Immature natural killer cell (primary cell): Measurements from ENCODE around the gene MUC4. TPM values are rescaled to one million over a fixed set of nuclear protein-coding genes. Genes with fewer than 3 reads are reported as not detected.
"Not testable (repeated sequence)": the region's sequence is repeated elsewhere in the genome, so short reads cannot be mapped to it uniquely, and the experiment has no call there.

Experiments
- DNase-seq, 3 donors: peaks; one replicate each; pipeline ENCODE4 v3.0.0; 2022; ENCODE audit warnings: mixed read lengths in 1 of 3
- H3K27ac Mint-ChIP-seq, 6 donors: one replicate each; pipeline ENCODE4 v1.8.0; 2020; ENCODE audit warnings: mixed read lengths in 6 of 6, mild to moderate bottlenecking in 5 of 6, inconsistent platforms in 4 of 6, moderate library complexity in 3 of 6
- H3K27me3 Mint-ChIP-seq, 3 donors: one replicate each; pipeline ENCODE4 v1.8.0; 2020 to 2021; ENCODE audit warnings: low read depth in 3 of 3, mild to moderate bottlenecking in 3 of 3, mixed read lengths in 3 of 3, moderate library complexity in 3 of 3, inconsistent platforms in 1 of 3
- H3K36me3 Mint-ChIP-seq, 3 donors: one replicate each; pipeline ENCODE4 v1.8.0; 2020; ENCODE audit warnings: mixed read lengths in 3 of 3, inconsistent platforms in 2 of 3, mild to moderate bottlenecking in 2 of 3
- H3K4me1 Mint-ChIP-seq, 2 donors: one replicate each; pipeline ENCODE4 v1.8.0; 2020; ENCODE audit warnings: inconsistent platforms in 2 of 2, mild to moderate bottlenecking in 2 of 2, mixed read lengths in 2 of 2, moderate library complexity in 1 of 2
- H3K4me3 Mint-ChIP-seq, 5 donors: one replicate each; pipeline ENCODE4 v1.8.0; 2020; ENCODE audit warnings: mild to moderate bottlenecking in 5 of 5, mixed read lengths in 5 of 5, inconsistent platforms in 3 of 5, moderate library complexity in 3 of 5
- H3K9me3 Mint-ChIP-seq, 6 donors: one replicate each; pipeline ENCODE4 v1.8.0; 2020; ENCODE audit warnings: mild to moderate bottlenecking in 6 of 6, mixed read lengths in 6 of 6, inconsistent platforms in 4 of 6, moderate library complexity in 3 of 6
- polyA plus RNA-seq, 3 donors: library from polyadenylated mRNA; unstranded; fragments of 300-500 nt; fragmentation: Illumina TruSeq; gene quantifications; one replicate each; pipeline ENCODE4 v1.2.3, GENCODE V29; 2021

The MUC4 gene
- polyA plus RNA-seq, 3 donors from 2014 or later = 0.06 TPM; not detected in 2

DNA sequence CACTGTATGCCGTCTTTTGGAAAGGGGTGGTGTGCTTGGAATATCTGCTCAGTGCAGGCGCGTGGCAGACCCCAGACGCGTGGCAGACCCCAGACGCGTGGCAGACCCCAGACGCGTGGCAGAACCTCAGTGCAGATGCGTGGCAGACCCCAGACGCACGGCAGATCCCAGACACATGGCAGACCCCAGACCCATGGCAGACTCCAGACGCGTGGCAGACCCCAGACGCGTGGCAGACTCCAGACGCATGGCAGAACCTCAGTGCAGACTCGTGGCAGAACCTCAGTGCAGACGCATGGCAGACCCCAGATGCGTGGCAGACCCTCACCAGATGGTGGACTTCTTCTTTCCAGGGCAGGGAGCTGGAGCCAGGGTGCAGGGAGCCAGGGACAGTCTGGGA lies 637 bp upstream of the MUC4 start:
- Mint-ChIP-seq H3K36me3 (no peaks in the 10 kb centered on the region), H3K9me3 (no peaks in the 10 kb centered on the region), H3K27me3 (peaks cover 0 to 8% (median 0%) of the 10 kb centered on the region in 3 donors), H3K4me3 (no peak overlapping the region), H3K4me1 (peaks cover 10 to 18% of the 10 kb centered on the region in 2 donors), H3K27ac (no peak overlapping the region)
- no peak for DNase-seq

DNA sequence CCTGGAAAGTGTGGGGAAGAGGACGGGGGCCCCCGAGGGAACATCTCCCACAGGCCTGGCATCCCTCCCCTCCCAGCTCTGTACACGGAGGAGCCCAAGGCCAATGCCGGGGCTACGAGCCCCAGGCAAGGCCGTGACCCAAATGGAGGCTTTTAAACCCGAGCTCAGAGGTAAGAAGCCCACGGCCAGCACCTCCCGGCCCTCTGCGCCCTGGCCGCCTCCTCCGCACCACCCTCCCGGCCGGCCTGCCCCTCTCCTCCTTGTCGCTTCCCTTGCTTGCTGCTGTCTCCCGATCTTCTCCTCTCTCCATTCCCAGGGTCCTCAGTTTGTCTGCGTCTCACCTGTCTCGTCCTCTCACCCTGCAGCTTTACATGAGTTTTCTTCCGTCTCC lies 1.3 kb downstream of the MUC4 start:
- Mint-ChIP-seq H3K4me1 (peaks cover 18% of the 10 kb centered on the region in 2 donors), H3K9me3 (no peaks in the 10 kb centered on the region), H3K27ac (peak overlapping the region in 1 of 6 donors; percentile 70), H3K36me3 (peaks cover 0 to 3% (median 0%) of the 10 kb centered on the region in 3 donors), H3K27me3 (peaks cover 0 to 7% (median 1%) of the 10 kb centered on the region in 3 donors), H3K4me3 (no peak overlapping the region)
- no peak for DNase-seq

DNA sequence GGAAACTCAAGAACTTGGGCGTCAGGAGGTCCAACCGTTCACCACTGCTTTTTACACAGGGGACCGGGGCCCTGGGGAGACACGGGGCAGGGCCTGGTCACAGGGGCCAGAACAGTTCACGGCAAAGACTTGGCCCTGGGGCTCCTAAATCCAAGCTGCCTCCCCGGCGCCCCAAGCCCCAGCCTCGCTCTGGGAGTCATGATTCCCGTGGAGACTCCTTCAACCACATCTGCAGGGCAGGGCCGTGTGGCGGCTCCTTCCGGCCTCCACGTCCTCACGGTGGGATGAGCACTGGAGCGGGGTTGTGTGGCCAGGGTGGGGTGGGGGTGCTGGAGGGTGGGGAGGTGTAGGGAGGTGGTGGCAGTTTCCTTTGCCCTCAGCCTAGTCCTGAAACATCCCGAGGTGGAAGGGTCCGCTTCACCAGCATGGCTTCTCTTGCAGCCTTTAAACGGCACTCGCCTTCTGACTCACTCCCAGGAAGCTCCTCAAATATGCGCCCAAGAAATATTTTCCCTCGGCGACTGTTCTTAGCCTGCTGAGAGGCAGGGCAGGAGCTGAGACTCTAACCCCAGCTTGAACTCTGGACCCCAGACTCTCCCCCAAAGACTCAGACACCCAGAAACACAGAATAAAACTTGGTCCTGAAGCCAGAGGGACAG lies 1.8 kb downstream of the MUC4 start:
- H3K4me3 Mint-ChIP-seq = no peak overlapping the region
- H3K9me3 Mint-ChIP-seq = no peaks in the 10 kb centered on the region
- peaks cover 21 to 23% of the 10 kb centered on the region in 2 donors for H3K4me1 Mint-ChIP-seq
- DNase-seq = no peak
- H3K27ac Mint-ChIP-seq = no peak overlapping the region
- H3K27me3 Mint-ChIP-seq = peaks cover 0 to 7% (median 1%) of the 10 kb centered on the region in 3 donors
- H3K36me3 Mint-ChIP-seq = peaks cover 0 to 3% (median 0%) of the 10 kb centered on the region in 3 donors

DNA sequence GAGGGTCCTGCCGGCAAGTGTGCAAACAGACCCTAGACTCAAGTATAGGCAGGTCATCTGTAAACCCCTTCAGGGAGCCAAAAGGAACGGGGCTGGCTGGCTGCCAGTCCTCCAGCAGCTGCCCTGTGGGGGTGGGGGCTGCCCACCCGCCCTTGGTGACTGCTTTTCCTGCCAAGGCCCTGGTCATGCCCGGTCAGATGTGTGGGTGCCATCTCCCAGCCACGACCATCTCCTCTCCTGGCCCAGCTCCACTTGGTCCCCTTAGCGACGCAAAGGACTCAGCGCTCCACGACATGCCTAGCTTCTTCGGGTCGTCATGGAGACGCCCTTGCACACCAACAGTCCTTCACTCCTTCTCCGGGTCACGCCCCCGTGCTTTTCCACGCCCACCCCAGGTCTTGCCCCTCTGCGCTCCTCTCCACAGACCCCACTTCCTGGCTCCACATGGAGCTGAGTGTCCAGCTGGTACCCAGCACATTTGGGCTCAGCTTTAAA lies 2.4 kb downstream of the MUC4 start:
- H3K27me3 Mint-ChIP-seq = peaks cover 0 to 7% (median 1%) of the 10 kb centered on the region in 3 donors
- peaks cover 0 to 3% (median 0%) of the 10 kb centered on the region in 3 donors for H3K36me3 Mint-ChIP-seq
- no peaks in the 10 kb centered on the region for H3K9me3 Mint-ChIP-seq
- no peak overlapping the region for H3K4me3 Mint-ChIP-seq
- no peak for DNase-seq
- no peak overlapping the region for H3K27ac Mint-ChIP-seq
- peaks cover 25 to 29% of the 10 kb centered on the region in 2 donors for H3K4me1 Mint-ChIP-seq

DNA sequence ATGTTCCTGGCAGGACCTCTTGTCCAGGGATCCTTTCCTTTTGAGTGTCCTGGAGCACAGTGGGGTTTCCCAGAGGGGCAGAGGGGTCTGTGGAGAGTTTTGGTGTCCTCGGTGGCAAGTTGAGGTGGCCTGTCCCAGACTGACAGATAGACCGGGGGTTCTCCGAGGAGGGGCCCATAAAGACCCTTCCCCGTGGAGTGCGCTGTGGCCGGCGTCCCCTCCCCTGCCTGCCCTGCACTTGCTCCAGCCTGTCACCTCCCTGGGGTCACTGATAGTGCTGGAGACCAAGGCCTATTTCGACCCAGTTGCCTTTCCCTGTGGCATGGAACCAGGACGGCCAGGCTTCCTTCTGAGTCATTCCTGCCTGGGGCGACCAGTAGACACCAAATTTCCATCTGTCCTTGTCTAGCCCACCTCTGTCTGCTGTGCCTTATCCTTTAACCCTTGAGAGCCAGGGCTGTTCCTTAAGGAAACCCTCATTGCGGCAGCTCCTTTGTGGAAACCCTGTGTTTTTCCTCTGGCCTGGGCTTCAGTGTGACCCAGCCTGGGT lies 2.9 kb downstream of the MUC4 start:
- H3K4me3 Mint-ChIP-seq = no peak overlapping the region
- no peak for DNase-seq
- no peak overlapping the region for H3K27ac Mint-ChIP-seq
- H3K27me3 Mint-ChIP-seq = peaks cover 1 to 7% (median 1%) of the 10 kb centered on the region in 3 donors
- H3K36me3 Mint-ChIP-seq = peaks cover 0 to 3% (median 0%) of the 10 kb centered on the region in 3 donors
- peaks cover 30 to 34% of the 10 kb centered on the region in 2 donors for H3K4me1 Mint-ChIP-seq
- H3K9me3 Mint-ChIP-seq = no peaks in the 10 kb centered on the region

DNA sequence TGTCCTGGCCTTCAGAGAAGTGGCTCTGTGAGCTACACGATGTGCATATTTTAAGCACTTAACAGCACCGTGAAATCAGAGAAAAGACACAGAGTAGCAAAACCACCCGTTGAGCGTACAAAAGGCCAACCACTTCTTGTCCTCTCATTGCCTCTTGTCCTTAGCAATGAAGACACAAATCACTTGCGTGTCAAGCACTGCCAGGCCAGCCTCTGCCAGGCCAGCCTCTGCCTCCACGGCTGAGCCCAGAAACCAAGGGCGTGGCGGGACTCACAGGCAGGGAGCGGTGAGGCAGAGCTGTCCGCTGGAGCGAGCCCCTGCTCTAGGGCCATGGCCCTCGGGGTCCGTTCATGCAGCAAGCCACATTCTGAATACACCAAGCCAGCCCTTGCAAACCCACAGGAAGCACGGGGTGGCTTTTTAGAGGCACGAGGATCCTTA lies 4.0 kb downstream of the MUC4 start:
- H3K4me1 Mint-ChIP-seq = peaks cover 41 to 46% of the 10 kb centered on the region in 2 donors
- DNase-seq = no peak
- no peak overlapping the region for H3K4me3 Mint-ChIP-seq
- no peak overlapping the region for H3K27ac Mint-ChIP-seq
- H3K36me3 Mint-ChIP-seq = peaks cover 0 to 3% (median 0%) of the 10 kb centered on the region in 3 donors
- H3K9me3 Mint-ChIP-seq = no peaks in the 10 kb centered on the region
- peaks cover 1 to 9% (median 7%) of the 10 kb centered on the region in 3 donors for H3K27me3 Mint-ChIP-seq

DNA sequence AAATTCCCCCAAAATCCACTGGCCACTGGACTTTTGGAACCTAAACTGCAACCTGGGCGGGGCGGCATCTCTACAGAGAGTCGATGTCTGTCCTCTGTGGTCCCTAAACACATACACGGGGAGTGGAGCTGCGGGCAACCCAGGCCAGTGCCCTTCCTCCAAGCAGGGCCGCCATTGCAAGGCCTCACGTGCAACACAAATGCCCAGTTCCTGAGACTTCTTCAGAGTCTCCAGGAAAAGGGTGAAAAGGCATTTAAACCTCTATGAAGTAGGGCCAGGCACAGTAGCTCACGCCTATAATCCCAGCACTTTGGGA lies 4.9 kb downstream of the MUC4 start:
- Mint-ChIP-seq H3K4me1 (peaks cover 50 to 54% of the 10 kb centered on the region in 2 donors), H3K9me3 (no peaks in the 10 kb centered on the region), H3K27ac (peak overlapping the region in 1 of 6 donors; percentile 90), H3K36me3 (peaks cover 0 to 3% (median 0%) of the 10 kb centered on the region in 3 donors), H3K27me3 (peaks cover 4 to 16% (median 5%) of the 10 kb centered on the region in 3 donors), H3K4me3 (no peak overlapping the region)
- DNase-seq = no peak

DNA sequence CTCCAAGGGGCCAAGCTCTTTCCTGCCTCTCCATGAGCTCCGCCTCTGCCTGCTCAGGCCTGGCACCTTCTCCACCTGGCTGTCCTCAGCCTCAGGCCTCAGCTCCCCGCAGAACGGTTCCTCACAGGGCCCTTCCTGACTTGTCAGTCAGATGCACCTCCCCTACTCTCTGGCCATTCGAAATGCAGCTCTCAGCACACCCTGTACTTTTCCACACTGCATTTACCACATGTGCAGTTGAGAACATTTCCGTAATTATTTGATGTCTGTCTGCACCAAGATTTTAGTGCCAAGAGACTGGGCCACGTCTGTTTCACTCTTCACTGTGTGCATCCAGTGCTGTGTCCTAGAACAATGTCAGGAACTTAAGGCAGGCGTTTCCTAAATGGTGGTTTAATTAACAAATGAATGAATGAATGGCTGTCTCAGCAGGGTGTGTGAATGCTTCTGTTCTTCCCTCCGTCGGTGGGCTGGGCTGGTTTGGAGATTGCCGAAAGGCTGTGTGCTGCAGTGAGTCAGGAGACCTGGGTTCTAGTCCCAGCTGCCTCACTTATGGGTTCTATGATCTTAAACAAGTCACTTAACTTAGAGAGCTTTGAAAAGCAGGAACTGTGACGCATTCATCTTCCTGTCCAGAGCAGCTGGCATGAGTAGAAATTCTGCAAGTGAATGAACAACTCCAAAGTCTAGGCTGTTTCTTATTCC lies 5.4 kb downstream of the MUC4 start:
- Mint-ChIP-seq H3K4me3 (peak overlapping the region in 4 of 5 donors; percentile 0 to 71 (median 56)), H3K27me3 (peaks cover 4 to 16% (median 5%) of the 10 kb centered on the region in 3 donors), H3K27ac (peak overlapping the region in 5 of 6 donors; percentile 65 to 90 (median 84)), H3K36me3 (peaks cover 0 to 3% (median 0%) of the 10 kb centered on the region in 3 donors), H3K4me1 (peaks cover 55 to 59% of the 10 kb centered on the region in 2 donors), H3K9me3 (no peaks in the 10 kb centered on the region)
- no peak for DNase-seq

DNA sequence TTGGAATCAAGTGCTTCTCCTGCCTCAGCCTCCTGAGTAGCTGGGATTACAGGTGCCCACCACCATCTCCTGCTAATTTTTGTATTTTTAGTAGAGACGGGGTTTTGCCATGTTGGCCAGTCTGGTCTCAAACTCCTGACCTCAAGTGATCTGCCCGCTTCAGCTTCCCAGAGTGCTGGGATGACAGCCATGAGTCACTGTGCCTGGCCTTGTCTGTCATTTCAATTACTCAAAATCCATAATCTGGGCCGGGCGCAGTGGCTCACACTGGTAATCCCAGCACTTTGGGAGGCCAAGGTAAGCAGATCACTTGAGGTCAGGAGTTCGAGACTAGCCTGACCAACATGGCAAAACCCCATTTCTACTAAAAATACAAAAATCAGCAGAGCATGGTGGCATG lies 6.1 kb downstream of the MUC4 start:
- peak overlapping the region in 3 of 5 donors; percentile 18 to 90 (median 82) for H3K4me3 Mint-ChIP-seq
- peak overlapping the region in 3 of 6 donors; percentile 71 to 93 (median 92) for H3K27ac Mint-ChIP-seq
- H3K36me3 Mint-ChIP-seq, DNase-seq, H3K9me3 Mint-ChIP-seq: not testable (repeated sequence)
- H3K27me3 Mint-ChIP-seq = peaks cover 4 to 16% (median 4%) of the 10 kb centered on the region in 3 donors
- peaks cover 60 to 62% of the 10 kb centered on the region in 2 donors for H3K4me1 Mint-ChIP-seq

DNA sequence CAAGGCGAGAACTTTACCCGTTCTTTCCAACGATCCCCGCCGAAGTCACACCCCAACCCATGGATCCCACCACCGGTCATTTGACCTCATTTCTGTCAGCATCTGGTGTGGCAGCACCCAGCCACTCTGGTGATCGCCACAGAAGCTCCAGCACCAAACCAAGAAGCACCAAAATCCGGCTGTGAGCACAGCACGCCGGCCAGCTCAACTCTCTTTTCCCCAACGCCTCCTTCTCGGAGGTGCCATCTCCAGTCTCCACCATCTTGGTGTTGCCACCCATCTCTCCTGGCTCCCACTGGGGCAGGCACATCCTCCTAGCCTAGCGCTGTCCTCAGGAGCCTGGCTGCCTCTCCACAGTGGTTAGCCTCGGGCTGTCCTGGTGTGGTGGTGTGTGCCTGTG lies 6.5 kb downstream of the MUC4 start:
- Mint-ChIP-seq H3K4me3 (peak overlapping the region; percentile 4 to 90 (median 79)), H3K4me1 (peaks cover 64 to 65% of the 10 kb centered on the region in 2 donors), H3K27ac (peak overlapping the region in 5 of 6 donors; percentile 65 to 97 (median 92)), H3K36me3 (peaks cover 0 to 3% (median 0%) of the 10 kb centered on the region in 3 donors), H3K27me3 (peaks cover 4 to 16% (median 4%) of the 10 kb centered on the region in 3 donors), H3K9me3 (no peaks in the 10 kb centered on the region)
- DNase-seq = no peak

DNA sequence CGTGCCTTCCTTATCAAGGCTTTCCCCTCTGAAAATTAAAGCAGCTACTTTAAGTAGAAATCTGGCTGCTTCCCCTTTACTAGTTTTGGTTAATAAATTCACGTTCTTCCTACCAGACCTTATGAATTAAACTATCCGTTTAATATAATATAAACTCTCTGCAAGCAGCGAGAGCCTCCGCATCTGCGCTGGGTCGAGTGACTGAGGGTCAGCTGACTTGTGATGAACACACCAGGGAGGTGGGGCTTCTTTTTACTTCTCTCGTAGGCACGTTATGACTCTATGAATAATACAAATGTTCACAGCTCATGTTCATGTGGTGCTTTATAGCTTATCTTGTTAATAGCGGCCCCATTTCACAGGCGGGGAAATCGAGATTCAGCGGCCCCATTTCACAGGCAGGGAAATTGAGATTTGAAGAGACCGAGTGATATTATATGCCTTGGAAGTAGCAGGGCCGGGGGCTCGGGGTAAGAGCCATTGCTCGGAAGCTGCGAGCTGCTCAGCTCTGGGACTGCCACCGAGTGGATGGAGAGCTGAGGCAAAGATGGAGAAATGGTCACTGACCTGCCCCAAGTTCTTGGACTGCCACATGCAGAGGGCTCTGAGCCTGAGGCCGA lies 8.3 kb downstream of the MUC4 start:
- Mint-ChIP-seq H3K27ac (peak overlapping the region; percentile 85 to 97 (median 92)), H3K27me3 (peaks cover under 1 to 16% (median 4%) of the 10 kb centered on the region in 3 donors), H3K4me1 (peaks cover 63 to 67% of the 10 kb centered on the region in 2 donors), H3K9me3 (no peaks in the 10 kb centered on the region), H3K36me3 (peaks cover 0 to 3% (median 0%) of the 10 kb centered on the region in 3 donors), H3K4me3 (peak overlapping the region; percentile 79 to 90 (median 86))
- DNase-seq = no peak

DNA sequence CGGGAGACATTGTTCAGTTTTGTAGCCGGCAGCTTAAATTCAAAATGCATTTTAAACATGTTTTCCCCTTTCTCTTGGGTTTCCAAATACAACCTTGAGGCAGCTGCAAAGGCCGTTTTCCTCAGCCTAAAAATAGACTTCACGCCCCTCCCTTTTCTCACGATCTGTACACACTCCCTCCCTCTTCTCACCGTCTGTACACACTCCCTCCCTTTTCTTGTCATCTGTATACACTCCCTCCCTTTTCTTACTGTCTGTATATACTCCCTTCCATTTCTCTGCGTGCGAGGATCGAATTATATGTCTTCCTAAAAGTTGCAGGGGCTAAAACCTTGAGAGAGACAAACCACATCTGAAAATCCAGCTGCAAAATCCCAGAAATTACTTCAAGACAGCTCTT lies 8.9 kb downstream of the MUC4 start:
- Mint-ChIP-seq H3K36me3 (peaks cover 0 to 3% (median 0%) of the 10 kb centered on the region in 3 donors), H3K4me1 (peaks cover 63 to 67% of the 10 kb centered on the region in 2 donors), H3K27me3 (peaks cover 0 to 16% (median 4%) of the 10 kb centered on the region in 3 donors), H3K4me3 (peak overlapping the region; percentile 79 to 90 (median 86)), H3K9me3 (no peaks in the 10 kb centered on the region), H3K27ac (peak overlapping the region; percentile 85 to 97 (median 92))
- peak; percentile 30 to 49 (median 42) for DNase-seq

DNA sequence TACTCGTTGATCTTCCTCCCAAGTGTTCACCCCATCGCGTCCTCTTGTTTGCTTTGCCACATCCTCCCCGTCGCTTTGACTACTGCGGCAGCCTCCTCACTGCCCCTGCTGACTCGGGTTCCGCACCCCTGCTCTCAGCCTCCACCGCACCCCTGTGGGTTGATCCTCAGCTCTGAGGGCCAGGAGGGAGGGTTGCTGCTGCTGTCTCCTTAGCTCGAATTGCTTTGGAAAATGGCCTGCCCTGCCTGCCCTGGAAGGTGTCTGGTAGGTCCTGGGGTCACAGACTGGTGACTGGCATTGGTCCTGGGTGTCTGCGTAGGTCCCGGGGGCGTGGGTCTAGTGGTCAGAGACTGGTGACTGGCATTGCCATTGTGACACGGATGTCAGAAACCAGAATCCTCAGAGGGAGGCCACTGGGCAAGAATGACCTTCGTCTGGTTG lies 9.4 kb downstream of the MUC4 start:
- Mint-ChIP-seq H3K36me3 (peaks cover 0 to 3% (median 0%) of the 10 kb centered on the region in 3 donors), H3K27ac (peak overlapping the region; percentile 85 to 97 (median 92))
- peak; percentile 46 to 74 (median 70) for DNase-seq

More for the DNA sequence above, 9.4 kb downstream of the MUC4 start:
- Mint-ChIP-seq H3K9me3 (no peaks in the 10 kb centered on the region), H3K4me3 (peak overlapping the region; percentile 79 to 90 (median 86)), H3K27me3 (peaks cover 0 to 16% (median 4%) of the 10 kb centered on the region in 3 donors), H3K4me1 (peaks cover 62 to 67% of the 10 kb centered on the region in 2 donors)
